ENCODE results near the gene LDLRAD4.

Gene LDLRAD4

DNA sequence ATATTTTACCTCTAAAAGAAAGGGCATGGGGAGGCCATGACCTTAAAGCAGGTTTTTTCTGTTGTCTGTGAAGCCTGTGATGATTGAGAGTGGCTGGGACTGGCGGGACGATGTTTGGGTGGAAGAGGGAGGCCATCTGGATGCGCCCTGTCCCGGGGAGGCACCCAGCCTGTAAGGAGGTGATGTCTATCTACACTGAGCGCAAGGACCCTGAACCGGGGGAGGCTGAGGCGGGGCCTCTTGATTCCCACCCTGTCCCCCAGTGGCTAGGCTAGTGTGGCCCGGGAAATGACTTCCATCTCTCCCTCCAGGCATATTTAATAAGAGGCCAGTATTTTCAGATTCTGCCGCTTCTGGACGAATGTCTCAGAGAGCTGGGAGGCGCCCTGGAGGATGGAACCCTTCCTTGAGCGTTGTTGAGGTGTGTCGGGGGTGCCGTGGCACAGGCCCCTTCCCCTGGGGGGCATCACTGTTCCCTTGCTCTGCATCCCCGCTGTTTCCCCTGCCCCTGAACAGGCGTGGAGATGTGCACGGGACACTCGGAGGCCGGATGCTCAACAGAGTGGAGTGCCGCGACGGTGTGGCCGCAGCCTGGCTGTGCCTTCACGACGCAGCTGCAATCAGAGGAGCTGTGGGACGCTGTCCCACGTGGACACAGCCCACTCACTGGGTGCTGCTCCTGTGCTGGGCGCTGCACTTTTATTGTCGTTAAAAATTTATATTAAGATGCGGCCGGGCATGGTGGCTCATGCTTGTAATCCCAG is 185.4 kb downstream of the LDLRAD4 start:
- DNase-seq (ENCODE audit: low read depth in 2 of 2): no peak

DNA sequence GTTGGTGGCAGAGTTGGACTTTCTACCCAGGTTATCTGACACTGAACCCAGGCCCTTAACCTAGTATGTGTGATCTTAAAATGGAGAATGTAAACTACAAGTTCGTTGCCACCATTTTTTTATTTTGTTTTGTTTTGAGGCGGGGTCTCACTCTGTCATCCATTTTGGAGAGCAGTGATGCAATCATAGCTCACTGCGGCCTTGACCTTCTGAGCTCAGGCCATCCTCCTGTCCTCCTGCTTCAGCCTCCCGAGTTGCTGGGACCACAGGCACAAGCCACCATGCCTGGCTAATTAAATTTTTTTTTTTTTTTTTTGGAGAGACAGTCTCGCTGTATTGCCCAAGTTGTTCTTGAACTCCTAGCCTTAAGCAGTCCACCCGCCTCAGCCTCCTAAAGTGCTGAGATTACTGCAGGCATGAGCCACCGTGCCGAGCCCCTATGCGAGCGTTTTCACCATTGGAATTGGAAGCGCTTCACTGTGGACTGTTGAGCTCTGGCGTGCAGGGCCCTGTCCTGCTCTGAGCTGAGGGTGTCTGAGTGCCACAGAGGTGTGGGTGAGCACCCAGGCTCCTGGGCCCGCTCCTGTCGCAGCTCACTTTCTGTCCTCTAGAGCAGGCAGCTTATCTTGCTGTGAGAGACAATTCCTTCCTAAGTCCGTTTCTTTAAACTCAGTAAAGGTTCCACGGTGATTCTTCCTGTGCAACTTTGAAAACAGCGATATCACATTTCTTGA is 186.9 kb downstream of the LDLRAD4 start:
- no peak for DNase-seq (ENCODE audit: low read depth in 2 of 2)

DNA sequence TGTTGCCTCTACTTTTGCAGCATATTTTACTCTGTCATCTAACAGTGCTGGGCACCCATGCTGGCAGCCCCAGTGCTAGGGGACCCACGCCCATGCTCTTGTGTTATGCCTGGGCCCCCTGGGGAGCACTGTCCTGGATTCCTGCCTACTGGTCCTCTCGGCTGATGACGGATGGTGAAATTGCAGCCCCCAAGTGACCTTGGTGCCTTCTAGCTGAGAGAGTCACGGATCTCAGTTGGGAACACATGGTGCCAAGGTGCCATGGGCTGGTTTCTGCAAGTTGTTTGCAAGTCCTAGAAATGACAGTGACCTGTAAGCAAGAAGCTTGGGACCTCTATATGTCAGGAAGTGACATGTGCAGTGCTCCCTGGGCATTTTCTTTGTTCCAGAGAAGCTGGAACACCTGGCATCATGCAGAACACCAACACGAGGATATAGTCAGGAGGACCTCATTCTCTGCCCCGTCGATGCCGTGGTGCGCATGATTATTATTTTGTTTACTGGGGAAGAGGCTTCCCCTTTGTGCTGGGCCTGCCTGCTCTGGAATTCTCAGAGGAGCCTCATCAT is 187.6 kb downstream of the LDLRAD4 start:
- DNase-seq (ENCODE audit: low read depth in 2 of 2): no peak

DNA sequence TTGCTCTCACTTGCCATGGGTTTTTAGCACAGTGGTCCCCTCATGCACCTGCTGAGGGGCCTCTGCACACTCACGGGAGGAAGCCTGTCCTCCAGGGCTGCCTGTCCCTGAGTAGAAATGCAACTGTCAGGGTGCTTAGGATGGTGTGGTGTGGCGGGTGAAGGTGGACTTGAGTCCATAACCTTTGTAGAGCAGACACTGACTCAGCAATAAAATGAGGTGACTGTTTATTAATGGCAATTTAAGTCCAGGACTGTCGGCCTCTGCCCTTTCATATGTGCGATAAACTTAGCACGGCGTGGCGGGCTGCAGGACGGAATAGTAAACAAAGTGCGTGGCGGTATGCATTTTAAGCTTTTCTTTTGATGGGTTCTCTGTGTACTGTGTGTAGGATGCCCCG is 188.2 kb downstream of the LDLRAD4 start:
- DNase-seq (ENCODE audit: low read depth in 2 of 2): no peak

DNA sequence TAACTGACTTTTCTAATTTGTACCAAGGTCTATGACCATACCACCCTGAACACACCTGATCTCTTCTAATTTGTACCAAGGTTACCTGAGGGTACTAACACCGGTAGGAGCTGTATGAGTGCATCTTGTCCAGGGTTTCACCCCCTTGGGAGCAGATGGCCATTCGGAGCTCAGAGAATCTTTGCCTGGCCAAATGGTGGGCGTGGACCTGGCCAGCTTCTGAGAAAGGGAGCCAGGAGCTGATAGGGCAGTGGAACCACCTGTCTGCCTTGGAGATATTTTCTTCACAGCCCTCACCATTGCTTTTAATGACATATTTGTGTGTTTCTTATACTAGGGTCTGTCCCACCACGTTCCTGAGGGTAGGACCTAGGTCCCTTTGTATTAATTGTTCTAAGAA is 188.9 kb downstream of the LDLRAD4 start:
- no peak for DNase-seq (ENCODE audit: low read depth in 2 of 2)

DNA sequence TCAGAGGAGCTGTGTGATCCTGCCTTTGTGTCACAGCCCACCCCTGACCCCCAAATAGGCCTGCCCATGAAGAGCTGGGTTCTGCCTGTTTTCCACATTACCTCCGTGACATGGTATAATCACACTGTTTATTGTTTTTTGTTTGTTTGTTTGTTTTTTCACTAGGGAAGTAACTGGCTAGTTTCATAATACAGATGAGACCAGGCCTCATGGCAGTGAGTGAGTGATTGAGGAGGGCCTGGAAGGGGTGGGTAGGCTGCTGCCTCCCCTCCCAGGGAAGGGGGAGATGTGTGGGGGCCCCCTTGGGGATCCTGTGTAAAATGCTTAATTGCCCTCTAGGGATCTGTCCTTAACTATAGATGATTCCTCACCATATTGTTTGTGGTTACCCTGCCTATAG is 190.5 kb downstream of the LDLRAD4 start:
- no peak for DNase-seq (ENCODE audit: low read depth in 2 of 2)

DNA sequence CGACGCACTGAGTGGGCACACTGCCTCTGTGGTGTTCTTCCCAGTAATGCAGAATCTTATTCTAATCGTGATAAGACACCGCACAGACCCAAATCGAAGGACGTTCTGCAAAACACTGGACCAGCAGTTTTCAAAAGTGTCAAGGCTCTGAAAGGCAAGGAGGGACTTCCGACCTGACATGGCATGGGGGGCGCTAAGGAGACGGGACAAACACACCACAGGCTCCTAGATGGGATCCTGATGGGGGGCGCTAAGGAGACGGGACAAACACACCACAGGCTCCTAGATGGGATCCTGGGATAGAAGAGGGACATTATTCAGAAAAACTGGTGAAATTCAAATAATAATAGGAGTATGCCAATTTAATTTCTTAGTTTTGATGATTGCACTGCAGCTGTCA is 191.4 kb downstream of the LDLRAD4 start:
- no peak for DNase-seq (ENCODE audit: low read depth in 2 of 2)

DNA sequence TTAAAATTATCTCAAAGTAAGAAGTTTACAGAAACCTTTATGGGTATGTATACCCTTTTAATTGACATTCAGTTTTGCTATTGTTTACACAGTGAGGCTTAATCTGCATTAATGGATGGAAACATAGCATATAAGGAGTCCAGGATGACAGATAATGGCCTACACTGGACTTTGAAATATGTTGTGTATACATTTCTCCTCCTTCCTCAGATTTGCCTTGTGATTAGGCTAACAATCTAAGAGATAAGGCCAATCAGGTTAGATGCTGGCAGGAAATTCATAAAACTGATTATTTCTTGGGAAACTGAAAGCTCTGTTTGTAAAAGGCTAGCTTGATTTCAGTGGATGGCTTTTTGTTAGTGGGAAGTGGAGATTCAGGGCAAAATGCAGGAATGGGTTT is 191.9 kb downstream of the LDLRAD4 start:
- DNase-seq (ENCODE audit: low read depth in 2 of 2): no peak

DNA sequence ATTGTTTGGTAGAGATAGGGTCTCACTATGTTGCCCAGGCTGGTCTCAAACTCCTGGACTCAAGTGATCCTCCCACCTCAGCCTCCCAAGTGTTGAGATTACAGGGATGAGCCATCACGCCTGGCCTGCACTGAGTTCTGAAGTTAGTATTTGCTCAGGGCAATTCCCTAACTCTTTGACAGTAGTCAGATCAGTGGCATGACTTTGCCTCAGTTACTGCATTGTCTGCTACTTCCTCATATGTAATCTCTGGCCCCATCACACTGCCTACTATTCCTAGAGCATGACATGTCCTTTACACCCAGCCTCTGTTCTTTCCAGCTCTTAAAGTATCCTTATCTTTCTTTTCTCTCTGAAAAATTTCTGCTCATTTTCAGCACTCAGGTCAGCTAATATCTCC is 193.5 kb downstream of the LDLRAD4 start:
- DNase-seq (ENCODE audit: low read depth in 2 of 2): no peak

DNA sequence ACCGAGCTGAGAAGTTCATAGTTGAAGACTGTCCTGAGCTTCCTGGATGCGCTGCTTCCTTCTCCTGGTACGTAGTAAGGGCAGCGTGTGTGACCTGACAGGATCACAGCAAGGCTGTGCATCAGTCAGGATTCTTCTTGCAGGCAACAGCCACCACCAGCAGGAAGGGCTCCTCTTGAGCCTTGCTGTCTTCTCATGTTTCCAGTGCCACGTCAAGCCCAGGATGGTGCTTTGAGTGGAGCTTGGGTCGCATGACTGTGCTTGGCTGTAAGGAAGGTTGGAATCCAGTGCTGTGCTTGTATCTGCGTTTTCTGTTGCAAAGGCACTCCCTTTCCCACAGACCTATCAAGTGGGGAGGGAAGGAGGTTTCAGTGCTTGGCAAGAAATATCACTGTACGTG is 194.3 kb downstream of the LDLRAD4 start:
- DNase-seq (ENCODE audit: low read depth in 2 of 2): no peak

DNA sequence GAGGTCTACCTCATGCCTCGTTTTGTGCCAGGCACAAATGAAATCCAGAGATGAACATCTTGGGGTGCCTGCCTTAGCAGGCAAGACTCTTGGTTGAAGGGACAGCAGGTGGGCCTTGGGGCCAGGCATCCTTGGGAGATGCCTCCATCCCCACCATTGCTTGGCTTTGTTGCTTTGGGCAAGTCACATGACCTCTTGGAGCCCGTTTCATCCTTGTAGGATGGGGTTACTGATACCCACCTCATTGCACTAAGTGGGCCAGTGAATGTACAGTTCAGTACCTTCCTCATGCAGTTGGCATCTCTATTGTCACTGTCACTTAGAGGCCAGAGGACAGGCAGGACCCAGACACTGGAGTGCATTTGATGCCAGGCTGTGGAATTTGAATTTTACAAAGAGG is 195.5 kb downstream of the LDLRAD4 start:
- DNase-seq (ENCODE audit: low read depth in 2 of 2): no peak

DNA sequence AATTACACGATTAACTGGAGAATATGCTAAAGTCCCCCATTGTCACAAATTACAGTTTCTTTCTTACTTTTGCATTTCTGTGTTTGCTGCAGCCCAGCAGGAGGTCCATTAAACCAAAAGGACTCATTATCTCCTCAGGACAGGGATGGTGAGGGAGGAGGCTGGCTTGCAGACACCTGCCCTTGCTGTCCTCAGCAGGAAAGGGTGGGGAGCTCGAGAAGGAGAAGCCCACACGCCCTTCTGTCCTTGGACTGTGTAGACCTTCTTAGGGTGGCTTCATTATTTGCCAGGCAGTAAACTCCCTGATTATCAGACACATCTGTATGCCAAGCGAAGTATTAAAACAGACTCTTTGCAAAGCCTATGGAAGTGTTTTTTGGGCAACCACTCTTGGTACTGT is 196.0 kb downstream of the LDLRAD4 start:
- DNase-seq (ENCODE audit: low read depth in 2 of 2): no peak

DNA sequence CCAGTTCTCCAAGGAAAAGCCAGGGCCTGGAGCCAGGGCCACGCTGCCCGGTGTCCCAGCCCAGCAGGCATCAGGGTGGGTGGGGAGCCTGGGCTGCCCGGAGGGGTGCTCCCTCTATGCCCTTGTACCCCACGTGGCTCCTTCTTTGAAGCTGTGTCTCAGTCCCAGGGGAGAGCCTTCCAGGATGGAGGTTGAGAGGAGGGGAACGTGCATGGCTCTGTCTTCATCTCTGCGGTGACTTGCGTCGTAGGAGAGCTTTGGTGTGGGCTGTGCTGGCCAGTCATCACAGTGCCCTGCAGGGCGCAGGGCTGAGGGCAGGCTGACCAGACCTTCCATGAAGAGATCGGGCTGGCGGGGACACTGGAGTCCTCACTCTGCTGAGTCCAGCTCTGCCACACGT is 197.2 kb downstream of the LDLRAD4 start:
- DNase-seq (ENCODE audit: low read depth in 2 of 2): no peak

DNA sequence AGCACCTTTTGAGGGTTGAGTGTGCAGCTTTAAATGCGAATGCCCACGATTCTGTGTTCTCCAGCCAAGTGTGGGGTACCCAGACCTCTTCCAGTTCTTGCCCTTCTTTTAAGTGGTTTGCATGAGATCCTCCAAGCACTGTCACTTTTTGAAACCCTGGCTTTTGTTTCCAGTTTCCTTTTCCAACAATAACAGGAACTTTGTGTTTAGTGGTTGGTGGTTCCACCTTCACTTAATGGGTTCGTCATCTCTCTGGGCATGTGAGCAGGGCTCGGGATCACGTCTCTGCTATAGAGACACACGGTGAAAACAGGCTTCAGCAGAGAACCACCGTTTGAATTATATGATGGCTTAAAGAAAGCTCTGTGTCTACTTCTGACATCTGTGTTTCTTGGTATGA is 197.6 kb downstream of the LDLRAD4 start:
- no peak for DNase-seq (ENCODE audit: low read depth in 2 of 2)

DNA sequence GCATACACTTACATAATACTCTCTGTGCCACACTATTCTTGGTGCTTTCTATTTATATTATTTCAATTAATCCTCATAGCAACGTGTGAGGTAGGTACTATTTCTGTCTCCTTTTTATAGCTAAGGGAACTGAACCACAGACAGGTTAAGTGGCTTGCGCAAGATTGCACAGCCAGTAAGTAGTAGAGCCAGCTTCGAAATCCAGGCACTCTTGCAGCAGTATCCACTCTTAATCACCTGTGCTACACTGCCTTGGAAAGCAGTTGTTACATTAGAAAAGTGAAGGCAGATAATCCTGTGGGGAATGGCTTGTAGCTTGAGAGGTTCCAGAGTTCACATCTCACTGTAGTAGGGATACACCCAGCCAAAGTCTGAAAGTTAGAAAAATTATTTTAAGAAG is 198.3 kb downstream of the LDLRAD4 start:
- no peak for DNase-seq (ENCODE audit: low read depth in 2 of 2)

DNA sequence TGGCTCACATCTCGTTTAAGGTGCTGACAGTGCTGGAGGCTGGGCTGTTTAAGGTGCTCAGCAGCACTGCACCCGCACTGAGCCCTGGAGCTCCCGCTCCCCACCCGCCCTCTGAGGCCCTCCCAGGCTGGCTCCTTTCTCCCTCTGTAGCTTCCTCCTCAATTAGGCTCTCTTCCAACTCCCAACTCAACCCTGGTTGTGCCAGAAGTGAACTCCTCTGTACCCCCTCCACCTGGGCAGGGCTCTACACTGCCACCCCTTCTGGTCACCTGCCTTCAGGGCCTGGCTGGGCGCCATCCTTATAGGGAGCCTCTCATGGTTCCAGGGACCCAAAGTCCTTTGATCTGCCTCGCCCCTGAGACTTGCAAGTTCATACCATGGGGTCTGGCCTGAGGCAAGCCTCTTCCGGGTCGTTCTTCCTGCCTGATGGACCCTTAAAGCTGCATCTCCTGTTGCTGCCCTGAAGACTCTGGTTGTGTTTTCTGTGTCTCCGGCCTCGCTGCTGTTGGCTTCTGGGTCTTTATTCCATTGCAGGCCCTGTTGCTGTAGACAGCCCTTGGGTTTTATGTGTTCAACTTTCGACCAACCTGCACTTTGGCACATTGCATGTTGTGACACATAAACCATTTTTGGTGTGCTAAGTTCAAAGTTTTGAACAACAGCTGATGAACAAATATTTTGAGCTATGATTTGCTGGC is 199.6 kb downstream of the LDLRAD4 start:
- DNase-seq (ENCODE audit: low read depth in 2 of 2): no peak

DNA sequence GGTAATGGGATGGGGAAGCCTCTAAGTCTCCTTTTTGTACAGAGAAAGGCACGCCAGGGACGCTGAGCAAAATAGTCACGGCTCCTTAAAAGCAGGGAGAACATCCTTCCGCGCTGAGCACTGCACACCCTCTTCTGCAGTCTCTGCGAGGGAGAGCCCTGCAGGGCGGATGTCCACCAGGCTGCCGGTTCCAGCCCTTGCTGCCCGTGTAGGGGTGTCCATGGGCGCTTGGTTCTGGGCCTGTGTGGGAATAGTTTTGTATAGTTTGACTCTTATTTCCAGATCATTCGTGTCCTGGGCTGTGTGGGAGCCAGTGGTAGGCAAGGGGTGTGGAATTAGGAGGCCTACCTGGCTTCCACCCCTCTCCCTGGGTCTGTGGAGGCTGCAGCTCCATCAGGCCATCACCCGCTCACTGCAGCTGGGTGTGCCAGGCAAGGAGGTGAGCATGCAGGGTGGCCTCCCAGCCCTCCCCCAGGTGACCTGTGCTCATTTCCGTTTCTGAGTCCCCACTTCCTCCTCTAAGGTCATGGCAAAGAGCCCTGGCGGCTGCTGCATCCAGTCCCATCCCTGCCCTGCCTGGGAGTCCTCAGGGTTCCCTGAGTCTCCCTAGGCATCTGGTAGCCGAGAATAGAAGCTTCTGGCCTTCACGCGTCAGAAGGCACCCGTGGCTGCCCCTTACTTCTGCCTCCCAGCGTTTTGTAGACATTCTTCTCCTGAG is 202.6 kb downstream of the LDLRAD4 start:
- DNase-seq (ENCODE audit: low read depth in 2 of 2): no peak

DNA sequence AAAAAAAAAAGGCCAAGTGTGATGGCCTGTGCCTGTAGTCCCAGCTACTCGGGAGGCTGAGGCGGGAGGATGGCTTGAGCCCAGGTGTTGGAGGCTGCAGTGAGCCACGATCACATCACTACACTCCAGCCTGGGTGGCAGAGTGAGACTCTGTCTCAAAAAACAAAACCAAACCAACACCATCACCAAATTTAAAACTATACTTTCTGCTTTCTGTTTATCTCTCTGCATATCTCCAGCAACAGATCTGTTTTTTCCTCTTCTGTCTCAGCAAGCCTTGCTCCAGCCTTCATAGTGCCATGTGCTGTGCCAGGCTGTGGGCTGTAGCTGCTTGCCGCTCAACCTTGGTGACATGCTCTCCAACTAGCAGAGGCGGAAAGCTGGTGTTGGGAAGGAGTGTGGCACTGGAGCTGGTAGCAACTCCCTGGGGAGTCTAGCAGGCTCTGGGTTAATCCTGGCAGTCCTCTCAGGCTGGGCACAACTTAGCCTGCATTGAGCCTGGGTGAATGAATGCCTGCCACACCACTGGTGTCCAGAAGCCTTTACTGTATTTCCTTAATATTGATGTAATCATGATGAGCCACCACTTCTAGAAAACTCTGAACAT is 204.1 kb downstream of the LDLRAD4 start:
- DNase-seq (ENCODE audit: low read depth in 2 of 2): no peak

DNA sequence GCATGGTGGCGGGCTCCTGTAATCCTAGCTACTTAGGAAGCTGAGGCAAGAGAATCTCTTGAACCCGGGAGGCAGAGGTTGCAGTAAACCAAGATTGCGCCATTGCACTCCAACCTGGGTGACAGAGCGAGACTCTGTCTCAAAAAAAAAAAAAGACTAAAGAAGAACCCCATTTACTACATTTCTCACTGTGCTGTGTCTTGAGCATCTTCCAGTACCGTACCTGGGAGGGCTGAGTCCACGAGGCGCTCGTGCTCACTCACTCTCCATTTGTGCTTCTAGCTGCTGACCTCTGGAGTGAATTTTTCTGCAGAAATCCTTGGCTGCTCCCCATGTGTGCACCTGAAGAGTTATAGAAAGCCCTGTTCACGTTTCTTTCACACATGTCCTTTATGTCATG is 204.8 kb downstream of the LDLRAD4 start:
- no peak for DNase-seq (ENCODE audit: low read depth in 2 of 2)

DNA sequence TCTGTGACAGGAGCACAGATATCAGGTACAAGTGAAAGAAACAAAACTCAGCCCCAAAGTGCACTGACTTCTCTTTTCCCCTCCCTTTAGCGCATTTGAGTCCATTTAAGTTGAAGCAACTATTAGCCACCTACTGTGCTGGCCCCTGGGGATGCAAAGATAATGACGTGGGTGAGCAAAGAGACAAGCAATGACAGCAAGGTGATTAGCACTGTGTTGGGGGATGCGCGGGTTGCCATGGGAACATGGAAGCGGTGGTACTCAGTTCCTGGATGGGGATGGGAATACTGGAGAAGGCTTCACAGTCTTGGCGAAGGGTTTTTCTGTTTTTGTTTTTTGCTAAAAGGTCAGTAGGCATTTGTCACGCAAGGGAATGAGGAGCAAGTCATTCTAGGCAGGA is 205.8 kb downstream of the LDLRAD4 start:
- no peak for DNase-seq (ENCODE audit: low read depth in 2 of 2)

DNA sequence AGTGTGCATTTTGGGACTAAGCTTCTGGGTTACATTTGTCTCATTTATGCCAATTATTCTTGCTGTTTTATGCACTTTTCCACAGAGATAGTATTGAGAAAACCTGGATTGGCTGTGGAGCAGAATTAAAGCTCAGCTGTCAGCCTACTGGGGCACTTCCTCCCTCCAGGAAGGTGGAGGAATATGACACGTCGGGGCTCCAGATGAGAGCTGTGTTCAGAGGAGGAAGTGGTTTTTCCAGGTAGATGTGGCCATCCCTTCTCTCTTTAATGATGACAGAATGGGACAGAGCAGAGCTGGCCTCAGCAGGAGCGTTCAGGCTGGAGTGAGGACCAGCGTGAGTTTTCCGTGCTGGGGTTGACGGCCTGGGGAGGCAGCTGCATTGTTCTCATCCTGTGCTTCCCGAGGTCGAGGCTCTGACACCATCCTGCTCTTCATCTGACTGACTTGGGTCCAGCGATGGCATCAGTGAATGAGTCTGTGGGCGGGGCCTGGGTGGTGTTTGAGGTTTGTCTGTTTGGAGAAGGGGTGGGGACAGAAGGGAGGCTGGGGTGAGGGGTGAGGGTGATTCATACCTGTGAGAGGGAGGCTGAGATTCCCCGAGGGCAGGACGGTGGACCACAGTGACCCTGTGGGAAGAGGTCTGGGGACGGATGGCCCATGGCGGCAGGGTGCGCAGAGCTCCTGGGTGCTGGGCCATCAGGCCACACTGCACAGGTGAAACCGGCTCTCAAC is 207.0 kb downstream of the LDLRAD4 start:
- DNase-seq (ENCODE audit: low read depth in 2 of 2): no peak
